LNCAP (cell line): Measurements from ENCODE around the gene TJP3.

Source experiments
- CTCF ChIP-seq: fragments of 450-650 bp; IDR thresholded peaks from 2 replicates; pipeline ENCODE4 v1.5.1; 2017; ENCODE audit warnings: mild to moderate bottlenecking

Gene TJP3

DNA sequence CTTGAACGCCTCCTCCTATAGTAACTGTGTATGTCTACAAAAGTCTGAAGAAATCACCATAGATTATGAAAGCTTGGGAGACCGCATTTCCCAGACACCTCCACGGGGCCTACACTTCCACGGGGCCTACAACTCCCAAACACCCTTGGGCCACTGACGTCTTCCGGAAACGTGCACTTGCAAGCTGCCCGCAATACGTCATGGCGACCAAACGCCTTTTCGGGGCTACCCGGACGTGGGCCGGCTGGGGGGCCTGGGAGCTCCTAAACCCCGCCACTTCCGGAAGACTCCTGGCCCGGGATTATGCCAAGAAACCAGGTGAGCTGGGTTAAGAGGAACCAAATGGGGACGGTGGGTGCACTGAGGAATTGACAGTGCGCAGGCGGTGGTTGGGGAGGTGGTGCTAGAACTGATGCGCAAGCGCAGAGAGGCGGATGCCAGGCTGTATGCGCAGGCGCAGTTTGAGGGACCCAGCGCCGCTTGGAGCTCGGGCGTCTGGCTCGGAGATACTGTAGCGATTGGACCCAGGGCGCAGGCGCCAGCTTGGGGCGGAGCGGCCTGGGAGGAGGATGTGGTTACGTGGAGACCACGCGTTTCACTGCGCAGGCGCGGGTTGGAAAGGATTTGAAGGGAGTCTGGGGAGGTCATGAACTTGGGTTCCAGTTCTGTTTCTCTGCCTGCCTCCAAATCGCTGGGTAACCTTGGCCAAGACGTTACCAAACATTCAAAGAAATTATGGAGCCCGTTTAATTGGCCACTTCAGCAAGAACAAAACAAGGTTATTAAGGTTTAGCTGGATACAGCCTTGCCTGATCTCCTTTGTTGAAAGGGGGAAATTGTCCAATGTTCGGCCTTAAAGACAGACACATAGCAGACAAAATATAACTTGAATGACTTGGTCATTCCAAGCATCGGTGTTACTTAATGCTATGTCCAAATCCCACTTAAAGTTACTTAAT, 54.6 kb downstream of the TJP3 start, which contains the start of gene MRPL54:
MRPL54 (plus strand) TSS at position 182 of the 959 bp plus-strand sequence; CDS start at position 201, 19 bp downstream.
- TF ChIP-seq CTCF: no peak

DNA sequence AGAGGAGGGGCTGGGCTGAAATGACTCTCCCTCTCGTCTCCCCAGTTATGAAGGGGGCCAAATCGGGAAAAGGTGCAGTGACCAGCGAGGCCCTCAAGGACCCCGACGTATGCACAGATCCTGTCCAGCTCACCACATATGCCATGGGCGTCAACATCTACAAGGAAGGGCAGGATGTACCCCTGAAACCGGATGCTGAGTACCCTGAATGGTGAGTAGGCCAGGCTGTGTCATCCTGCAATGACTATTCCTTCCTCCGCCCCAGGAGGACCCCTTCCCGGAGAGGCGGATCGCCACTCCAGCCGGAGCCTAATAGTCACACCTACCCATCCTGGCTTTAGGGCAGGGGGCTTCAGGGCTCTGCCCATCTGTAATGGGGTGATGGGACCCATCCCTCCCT, 56.9 kb downstream of the TJP3 start:
- TF ChIP-seq CTCF: no peak

- TF ChIP-seq CTCF: no peak
These were observed 58.3 kb downstream of the TJP3 start for GRCh38 chr19:3766520-3766919.

GRCh38 chr19:3767050-3767449, 58.9 kb downstream of the TJP3 start:
- TF ChIP-seq CTCF: no peak

- TF ChIP-seq CTCF: no peak
These were observed 60.0 kb downstream of the TJP3 start for GRCh38 chr19:3768015-3768747.

- no peak for TF ChIP-seq CTCF
These were observed 60.5 kb downstream of the TJP3 start for GRCh38 chr19:3768748-3769099.

GRCh38 chr19:3769494-3769893, 61.3 kb downstream of the TJP3 start:
- TF ChIP-seq CTCF: no peak
